ENCODE measurements around the gene RPL37A. TPM values are rescaled to one million over a fixed set of nuclear protein-coding genes. Genes with fewer than 3 reads are reported as not detected.

The RPL37A gene
- polyA plus RNA-seq, 1 donor from 2014 or later: 1,655 TPM

- TF ChIP-seq SMC3 (conservative IDR thresholded peaks at IDR 0.05; ENCODE audit: poor library complexity) (no peak), MXI1 (conservative IDR thresholded peaks at IDR 0.05; ENCODE audit: poor library complexity, severe bottlenecking) (no peak), EZH2 (IDR thresholded peaks at IDR 0.05; ENCODE audit: borderline replicate concordance, insufficient read depth, low read length, poor library complexity, severe bottlenecking) (no peak), EP300 (conservative IDR thresholded peaks at IDR 0.05; ENCODE audit: poor library complexity, severe bottlenecking) (no peak), POLR2AphosphoS5 (IDR thresholded peaks at IDR 0.05) (no peak), CTCF (IDR thresholded peaks at IDR 0.05; ENCODE audit: poor library complexity, severe bottlenecking) (no peak), RAD21 (conservative IDR thresholded peaks at IDR 0.05) (no peak), TAF1 (IDR thresholded peaks at IDR 0.05; ENCODE audit: low read depth) (no peak)
- TF ChIP-seq, protein P1, sequence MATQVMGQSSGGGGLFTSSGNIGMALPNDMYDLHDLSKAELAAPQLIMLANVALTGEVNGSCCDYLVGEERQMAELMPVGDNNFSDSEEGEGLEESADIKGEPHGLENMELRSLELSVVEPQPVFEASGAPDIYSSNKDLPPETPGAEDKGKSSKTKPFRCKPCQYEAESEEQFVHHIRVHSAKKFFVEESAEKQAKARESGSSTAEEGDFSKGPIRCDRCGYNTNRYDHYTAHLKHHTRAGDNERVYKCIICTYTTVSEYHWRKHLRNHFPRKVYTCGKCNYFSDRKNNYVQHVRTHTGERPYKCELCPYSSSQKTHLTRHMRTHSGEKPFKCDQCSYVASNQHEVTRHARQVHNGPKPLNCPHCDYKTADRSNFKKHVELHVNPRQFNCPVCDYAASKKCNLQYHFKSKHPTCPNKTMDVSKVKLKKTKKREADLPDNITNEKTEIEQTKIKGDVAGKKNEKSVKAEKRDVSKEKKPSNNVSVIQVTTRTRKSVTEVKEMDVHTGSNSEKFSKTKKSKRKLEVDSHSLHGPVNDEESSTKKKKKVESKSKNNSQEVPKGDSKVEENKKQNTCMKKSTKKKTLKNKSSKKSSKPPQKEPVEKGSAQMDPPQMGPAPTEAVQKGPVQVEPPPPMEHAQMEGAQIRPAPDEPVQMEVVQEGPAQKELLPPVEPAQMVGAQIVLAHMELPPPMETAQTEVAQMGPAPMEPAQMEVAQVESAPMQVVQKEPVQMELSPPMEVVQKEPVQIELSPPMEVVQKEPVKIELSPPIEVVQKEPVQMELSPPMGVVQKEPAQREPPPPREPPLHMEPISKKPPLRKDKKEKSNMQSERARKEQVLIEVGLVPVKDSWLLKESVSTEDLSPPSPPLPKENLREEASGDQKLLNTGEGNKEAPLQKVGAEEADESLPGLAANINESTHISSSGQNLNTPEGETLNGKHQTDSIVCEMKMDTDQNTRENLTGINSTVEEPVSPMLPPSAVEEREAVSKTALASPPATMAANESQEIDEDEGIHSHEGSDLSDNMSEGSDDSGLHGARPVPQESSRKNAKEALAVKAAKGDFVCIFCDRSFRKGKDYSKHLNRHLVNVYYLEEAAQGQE (IDR thresholded peaks at IDR 0.05; ENCODE audit: borderline replicate concordance): no peak
- peak overlapping the region; percentile 85 for H3K27ac ChIP-seq (ENCODE audit: low read length)
- H3F3A ChIP-seq (ENCODE audit: insufficient read depth, low read length, poor library complexity, severe bottlenecking): no peaks in the 10 kb centered on the region
- H2AFZ ChIP-seq (ENCODE audit: low read depth, low read length): peak overlapping the region; percentile 49
- H3K4me3 ChIP-seq (ENCODE audit: low read length): peak overlapping the region; percentile 49
- no peaks in the 10 kb centered on the region for H3K9me3 ChIP-seq (ENCODE audit: low read length)
- H3K27me3 ChIP-seq (ENCODE audit: insufficient read depth, low read depth, low read length): no peaks in the 10 kb centered on the region
- no peaks in the 10 kb centered on the region for H3K36me3 ChIP-seq (ENCODE audit: insufficient read depth, low read length)
- H3K4me2 ChIP-seq (ENCODE audit: low read length): peak overlapping the region; percentile 26
- H3K9ac ChIP-seq (ENCODE audit: low read length): peak overlapping the region; percentile 48
- H4K20me1 ChIP-seq (ENCODE audit: insufficient read depth): no peaks in the 10 kb centered on the region
- no peaks in the 10 kb centered on the region for H3K79me2 ChIP-seq (replicated peaks; ENCODE audit: insufficient read depth, low read length)
- H3K9me2 ChIP-seq (ENCODE audit: insufficient read depth, low read length): no peaks in the 10 kb centered on the region
These were observed 5.3 kb upstream of the RPL37A start for GRCh38 chr2:216493334-216493685.

DNA sequence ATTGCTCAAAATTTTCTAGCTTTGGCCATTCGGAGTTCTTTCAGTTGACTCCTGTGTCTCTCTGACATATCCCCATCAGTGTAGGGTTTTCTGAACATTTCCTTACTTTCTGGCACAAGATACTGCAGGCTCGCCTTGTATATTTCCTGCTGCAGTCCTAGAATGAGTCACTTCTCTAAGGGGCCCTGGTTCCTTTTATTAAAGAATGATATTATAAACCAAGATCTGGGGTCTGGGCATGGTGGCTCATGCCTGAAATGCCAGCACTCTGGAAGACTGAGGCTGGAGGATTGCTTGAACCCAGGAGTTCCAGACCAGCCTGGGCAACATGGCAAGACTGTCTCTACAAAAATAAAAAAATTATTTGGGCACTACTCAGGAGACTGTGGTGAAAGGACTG lies 3.0 kb upstream of the RPL37A start:
- no peak for TF ChIP-seq RAD21 (conservative IDR thresholded peaks at IDR 0.05)
- TF ChIP-seq SMC3 (conservative IDR thresholded peaks at IDR 0.05; ENCODE audit: poor library complexity): no peak
- no peak for TF ChIP-seq TAF1 (IDR thresholded peaks at IDR 0.05; ENCODE audit: low read depth)
- TF ChIP-seq MXI1 (conservative IDR thresholded peaks at IDR 0.05; ENCODE audit: poor library complexity, severe bottlenecking): no peak
- no peak for TF ChIP-seq EP300 (conservative IDR thresholded peaks at IDR 0.05; ENCODE audit: poor library complexity, severe bottlenecking)
- no peak for TF ChIP-seq POLR2AphosphoS5 (IDR thresholded peaks at IDR 0.05)
- TF ChIP-seq CTCF (IDR thresholded peaks at IDR 0.05; ENCODE audit: poor library complexity, severe bottlenecking): no peak
- TF ChIP-seq EZH2 (IDR thresholded peaks at IDR 0.05; ENCODE audit: borderline replicate concordance, insufficient read depth, low read length, poor library complexity, severe bottlenecking): no peak
- TF ChIP-seq, protein P1 (IDR thresholded peaks at IDR 0.05; ENCODE audit: borderline replicate concordance): no peak

More for the DNA sequence above, 3.0 kb upstream of the RPL37A start:
- Histone ChIP-seq H2AFZ (ENCODE audit: low read depth, low read length) (no peak overlapping the region), H3K9ac (ENCODE audit: low read length) (no peak overlapping the region), H3F3A (ENCODE audit: insufficient read depth, low read length, poor library complexity, severe bottlenecking) (no peaks in the 10 kb centered on the region), H3K27ac (ENCODE audit: low read length) (no peak overlapping the region), H3K4me2 (ENCODE audit: low read length) (no peak overlapping the region), H3K4me3 (ENCODE audit: low read length) (no peak overlapping the region), H4K20me1 (ENCODE audit: insufficient read depth) (no peaks in the 10 kb centered on the region), H3K27me3 (ENCODE audit: insufficient read depth, low read depth, low read length) (no peaks in the 10 kb centered on the region), H3K9me2 (ENCODE audit: insufficient read depth, low read length) (no peaks in the 10 kb centered on the region), H3K36me3 (ENCODE audit: insufficient read depth, low read length) (peaks cover 7% of the 10 kb centered on the region), H3K79me2 (replicated peaks; ENCODE audit: insufficient read depth, low read length) (peaks cover 18% of the 10 kb centered on the region), H3K9me3 (ENCODE audit: low read length) (no peaks in the 10 kb centered on the region)

Data from neural cell (in vitro differentiated cells).